GM12892 (cell line): ENCODE data around the gene CYS1.

Source experiments
- POLR2A ChIP-seq: IDR thresholded peaks from 2 replicates; pipeline ENCODE4 v1.6.1; 2011; ENCODE audit warnings: low read depth, low read length, control low read depth
- POLR2AphosphoS5 ChIP-seq: IDR thresholded peaks from 2 replicates; pipeline ENCODE4 v1.6.1; 2011; ENCODE audit warnings: low read depth, low read length, control low read depth
- TAF1 ChIP-seq: IDR thresholded peaks from 2 replicates; pipeline ENCODE4 v1.6.1; 2011; ENCODE audit warnings: low read depth, mild to moderate bottlenecking, control low read depth, low read length, borderline replicate concordance

- TF ChIP-seq TAF1 (no peak), POLR2A (no peak), POLR2AphosphoS5 (no peak)
Measured at GRCh38 chr2:10007921-10008808, 72.0 kb downstream of the CYS1 start.
